PC-9 (cell line): Measurements from ENCODE around the gene NEDD9. TPM values are rescaled to one million over a fixed set of nuclear protein-coding genes. Genes with fewer than 3 reads are reported as not detected.

Experiments
- BruUV-seq: library from RNA; stranded (reverse); fragments of 400-500 nt; replicated peaks from 2 replicates; lab custom pipeline; 2021; lab: Mats Ljungman, UMichigan
- CTCF ChIA-PET: fragments of 300-600 bp; sonication (Branson Sonifier 250); formaldehyde crosslinking; loops from one replicate; lab custom pipeline; 2022; ENCODE audit warnings: antibody characterized with exemption; lab: Charles Lee
- POLR2A ChIA-PET: fragments of 300-600 bp; sonication (Branson Sonifier 250); formaldehyde crosslinking; loops from one replicate; lab custom pipeline; 2022; ENCODE audit warnings: antibody characterized with exemption; ENCODE audit not compliant: unreplicated experiment; lab: Charles Lee
- DNase-seq, 2 experiments: peaks; one replicate each; pipeline versions ENCODE4 v3.0.0 to v3.0.0-alpha.2; 2015 to 2022; ENCODE audit warnings: mixed read lengths in 1 of 2
- H2AFZ ChIP-seq: fragments of 200-600 bp; sonication (generic); 2 replicates; pipeline ENCODE4 v1.8.1; 2017; ENCODE audit warnings: antibody characterized with exemption
- H3F3A ChIP-seq: fragments of 200-600 bp; sonication (generic); 2 replicates; pipeline ENCODE4 v1.8.1; 2017; ENCODE audit warnings: antibody characterized with exemption, mild to moderate bottlenecking, low read depth; ENCODE audit not compliant: insufficient read depth
- H3K27ac ChIP-seq: fragments of 200-600 bp; sonication (generic); 2 replicates; pipeline ENCODE4 v1.6.1; 2016; ENCODE audit warnings: mixed run types
- H3K27me3 ChIP-seq: fragments of 200-600 bp; sonication (generic); 2 replicates; pipeline ENCODE4 v1.6.1; 2016; ENCODE audit warnings: low read depth, mixed run types; ENCODE audit not compliant: insufficient read depth
- H3K36me3 ChIP-seq: fragments of 200-600 bp; sonication (generic); 2 replicates; pipeline ENCODE4 v1.6.1; 2016; ENCODE audit warnings: low read depth, mixed run types
- H3K4me1 ChIP-seq: fragments of 200-600 bp; sonication (generic); replicated peaks from 2 replicates; pipeline ENCODE4 v1.6.1; 2016; ENCODE audit warnings: mixed run types; ENCODE audit not compliant: insufficient read depth
- H3K4me2 ChIP-seq: fragments of 200-600 bp; sonication (generic); 2 replicates; pipeline ENCODE4 v1.6.1; 2017; ENCODE audit warnings: mixed run types
- H3K4me3 ChIP-seq: fragments of 200-600 bp; sonication (generic); 2 replicates; pipeline ENCODE4 v1.6.1; 2016; ENCODE audit warnings: mixed run types
- H3K79me2 ChIP-seq: fragments of 200-600 bp; sonication (generic); 2 replicates; pipeline ENCODE4 v1.6.1; 2017; ENCODE audit warnings: low read depth, mixed run types
- H3K9me2 ChIP-seq: fragments of 200-600 bp; sonication (generic); 2 replicates; pipeline ENCODE4 v1.8.1; 2017; ENCODE audit warnings: mild to moderate bottlenecking; ENCODE audit not compliant: insufficient read depth
- H3K9me3 ChIP-seq: fragments of 200-600 bp; sonication (generic); 2 replicates; pipeline ENCODE4 v1.8.1; 2016; ENCODE audit warnings: low read depth; ENCODE audit not compliant: insufficient read depth
- H4K20me1 ChIP-seq: fragments of 200-600 bp; sonication (generic); 2 replicates; pipeline ENCODE4 v1.8.1; 2017; ENCODE audit not compliant: insufficient read depth
- EZH2 ChIP-seq: fragments of 200-600 bp; sonication (generic); IDR thresholded peaks from 2 replicates; pipeline ENCODE4 v1.8.0; 2017; ENCODE audit warnings: antibody characterized with exemption, low read depth
- intact Hi-C: fragments of 100-400 bp; cut with micrococcal nuclease; formaldehyde crosslinking; loops from one replicate; pipeline ENCODE4 v1.10.0; 2022; ENCODE audit not compliant: unreplicated experiment
- total RNA-seq: library from RNA; stranded (reverse); gene quantifications from 2 replicates; pipeline ENCODE4 v1.2.3, GENCODE V29; 2021
- TF ChIP-seq, protein P1 (sequence below): fragments of 200-600 bp; sonication (generic); conservative IDR thresholded peaks from 2 replicates; pipeline ENCODE4 v1.6.1; 2017; ENCODE audit warnings: mixed run types, antibody characterized with exemption, mild to moderate bottlenecking, moderate library complexity

Gene NEDD9
- total RNA-seq, 1 experiment from 2014 or later, result 57.5 TPM

GRCh38 chr6:11243861-11244260, 11.4 kb upstream of the NEDD9 start:
- no peaks in the 10 kb centered on the region for H4K20me1 ChIP-seq
- no peak for DNase-seq
- ChIA-PET POLR2A (no interaction called here), CTCF (no interaction called here)
- TF ChIP-seq EZH2, result no peak
- TF ChIP-seq, protein P1, sequence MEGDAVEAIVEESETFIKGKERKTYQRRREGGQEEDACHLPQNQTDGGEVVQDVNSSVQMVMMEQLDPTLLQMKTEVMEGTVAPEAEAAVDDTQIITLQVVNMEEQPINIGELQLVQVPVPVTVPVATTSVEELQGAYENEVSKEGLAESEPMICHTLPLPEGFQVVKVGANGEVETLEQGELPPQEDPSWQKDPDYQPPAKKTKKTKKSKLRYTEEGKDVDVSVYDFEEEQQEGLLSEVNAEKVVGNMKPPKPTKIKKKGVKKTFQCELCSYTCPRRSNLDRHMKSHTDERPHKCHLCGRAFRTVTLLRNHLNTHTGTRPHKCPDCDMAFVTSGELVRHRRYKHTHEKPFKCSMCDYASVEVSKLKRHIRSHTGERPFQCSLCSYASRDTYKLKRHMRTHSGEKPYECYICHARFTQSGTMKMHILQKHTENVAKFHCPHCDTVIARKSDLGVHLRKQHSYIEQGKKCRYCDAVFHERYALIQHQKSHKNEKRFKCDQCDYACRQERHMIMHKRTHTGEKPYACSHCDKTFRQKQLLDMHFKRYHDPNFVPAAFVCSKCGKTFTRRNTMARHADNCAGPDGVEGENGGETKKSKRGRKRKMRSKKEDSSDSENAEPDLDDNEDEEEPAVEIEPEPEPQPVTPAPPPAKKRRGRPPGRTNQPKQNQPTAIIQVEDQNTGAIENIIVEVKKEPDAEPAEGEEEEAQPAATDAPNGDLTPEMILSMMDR, result no peak
- no peaks in the 10 kb centered on the region for H3K9me2 ChIP-seq
- H3K4me2 ChIP-seq, result no peak overlapping the region
- H3K79me2 ChIP-seq, result no peaks in the 10 kb centered on the region
- H3K4me1 ChIP-seq, result no peaks in the 10 kb centered on the region
- BruUV-seq, result no TSS peak
- no peak overlapping the region for H2AFZ ChIP-seq
- intact Hi-C loops, result no loop called here
- H3K27ac ChIP-seq, result no peak overlapping the region
- no peaks in the 10 kb centered on the region for H3F3A ChIP-seq
- no peaks in the 10 kb centered on the region for H3K36me3 ChIP-seq
- no peak overlapping the region for H3K4me3 ChIP-seq
- no peaks in the 10 kb centered on the region for H3K27me3 ChIP-seq
- H3K9me3 ChIP-seq, result no peaks in the 10 kb centered on the region

GRCh38 chr6:11242711-11243110, 10.2 kb upstream of the NEDD9 start:
- Histone ChIP-seq H3K27ac (no peak overlapping the region), H3K36me3 (no peaks in the 10 kb centered on the region), H3F3A (no peaks in the 10 kb centered on the region), H4K20me1 (no peaks in the 10 kb centered on the region), H3K9me2 (no peaks in the 10 kb centered on the region), H3K27me3 (no peaks in the 10 kb centered on the region), H3K79me2 (no peaks in the 10 kb centered on the region), H2AFZ (no peak overlapping the region), H3K9me3 (no peaks in the 10 kb centered on the region), H3K4me3 (no peak overlapping the region), H3K4me1 (no peaks in the 10 kb centered on the region), H3K4me2 (0 out of 2 replicates have a peak overlapping the region, but pooled peaks have one; percentile 4)
- peak in 1 of 2 experiments; percentile 57 for DNase-seq
- CTCF ChIA-PET, result no interaction called here
- POLR2A ChIA-PET, result no interaction called here
- TF ChIP-seq EZH2, result no peak
- TF ChIP-seq, protein P1, result no peak
- no TSS peak for BruUV-seq
- intact Hi-C loops, result no loop called here

DNA sequence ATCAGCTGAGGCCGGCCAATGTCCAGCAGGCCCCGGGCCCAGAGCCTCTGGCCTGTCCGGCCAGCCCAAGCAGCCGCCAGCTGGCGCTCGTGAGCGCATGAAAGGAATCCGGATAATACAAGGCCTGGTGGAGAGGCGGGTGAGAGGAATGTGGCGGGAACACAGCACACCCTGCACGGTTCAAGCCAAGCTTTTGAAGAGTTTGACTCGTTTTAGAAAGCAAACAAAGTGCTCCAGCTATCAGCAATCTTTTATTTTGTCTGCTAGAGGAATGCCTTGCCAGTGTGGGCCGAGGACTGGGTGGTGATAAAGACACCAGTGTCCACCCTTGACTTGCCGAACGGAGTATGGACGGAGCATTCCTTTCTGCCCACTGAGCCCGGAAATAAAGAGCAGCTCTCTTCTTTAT, 9.3 kb upstream of the NEDD9 start:
- Histone ChIP-seq H3K9me2 (no peaks in the 10 kb centered on the region), H2AFZ (no peak overlapping the region), H3F3A (no peaks in the 10 kb centered on the region), H3K79me2 (no peaks in the 10 kb centered on the region), H3K9me3 (no peaks in the 10 kb centered on the region), H3K36me3 (no peaks in the 10 kb centered on the region), H3K27ac (no peak overlapping the region), H3K4me2 (no peak overlapping the region), H3K27me3 (no peaks in the 10 kb centered on the region), H3K4me1 (no peaks in the 10 kb centered on the region), H3K4me3 (no peak overlapping the region), H4K20me1 (no peaks in the 10 kb centered on the region)
- intact Hi-C loops, result no loop called here
- CTCF ChIA-PET, result no interaction called here
- POLR2A ChIA-PET, result interaction anchor here (0.6 kb wide), 1 partner anchor 978 kb away, joined by 5 read pairs; no protein-coding TSS in a partner anchor
- no peak for DNase-seq
- TF ChIP-seq EZH2, result no peak
- TF ChIP-seq, protein P1, result no peak
- no TSS peak for BruUV-seq
